Tibial nerve (tissue), 4 donors: ENCODE results near the gene PHLDA2. TPM values are rescaled to one million over a fixed set of nuclear protein-coding genes. Genes with fewer than 3 reads are reported as not detected.

Source experiments
- DNase-seq, 2 donors: peaks; one replicate each; pipeline ENCODE4 v3.0.0-alpha.2; 2019; ENCODE audit warnings: low spot score in 2 of 2
- H3K27ac ChIP-seq, 4 donors: fragments of 200-600 bp; sonication (generic) in 3 of 4; one replicate each; pipeline ENCODE4 v1.5.1; 2017 to 2019; ENCODE audit warnings: mild to moderate bottlenecking in 1 of 4
- H3K27me3 ChIP-seq, 2 donors: fragments of 200-600 bp; sonication (generic) in 1 of 2; one replicate each; pipeline versions ENCODE4 v1.5.1 to v1.6.0; 2017 to 2019
- H3K36me3 ChIP-seq, 3 donors: fragments of 200-600 bp; sonication (generic); one replicate each; pipeline ENCODE4 v1.5.1; 2018 to 2019
- H3K4me1 ChIP-seq, 4 donors: fragments of 200-600 bp; sonication (generic) in 3 of 4; one replicate each; pipeline ENCODE4 v1.5.1; 2017 to 2019
- H3K4me3 ChIP-seq, 4 donors: fragments of 200-600 bp; sonication (generic) in 3 of 4; one replicate each; pipeline ENCODE4 v1.5.1; 2017 to 2019; ENCODE audit warnings: mild to moderate bottlenecking in 1 of 4, moderate library complexity in 1 of 4
- H3K9me3 ChIP-seq, 4 donors: fragments of 200-600 bp; sonication (generic) in 3 of 4; one replicate each; pipeline ENCODE4 v1.5.1; 2017 to 2019
- EP300 ChIP-seq, 2 donors: sonication (generic); formaldehyde crosslinking; IDR thresholded peaks; one replicate each; pipeline ENCODE4 v1.6.1; 2017; ENCODE audit warnings: antibody characterized with exemption in 2 of 2, mild to moderate bottlenecking in 1 of 2
- POLR2A ChIP-seq, 2 donors: fragments of 450-650 bp; IDR thresholded peaks; one replicate each; pipeline ENCODE4 v1.6.1; 2017; ENCODE audit warnings: antibody characterized with exemption in 2 of 2, mild to moderate bottlenecking in 2 of 2, moderate library complexity in 2 of 2
- WGBS, 2 donors: methylation state at CpG; one replicate each; pipeline ENCODE4 v1.1.5; 2018; 5-methylcytosine and 5-hydroxymethylcytosine counted together
- total RNA-seq, 4 donors: library from RNA; depleted of rRNA; stranded (reverse); fragments of >200 nt; gene quantifications; one replicate each; pipeline ENCODE4 v1.1.0, GENCODE V29; 2016
- TF ChIP-seq, protein P1 (sequence below), 5 experiments: fragments of 200-600 bp in 3 of 5; fragments of 450-650 bp in 2 of 5; sonication (generic) in 3 of 5; IDR thresholded peaks; one replicate each; pipeline ENCODE4 v1.5.1; 2016 to 2019; ENCODE audit warnings: antibody characterized with exemption in 5 of 5, mild to moderate bottlenecking in 3 of 5, moderate library complexity in 2 of 5

Gene PHLDA2
- total RNA-seq, 4 donors from 2014 or later = 3.3 to 6.1 (median 5.1) TPM

DNA sequence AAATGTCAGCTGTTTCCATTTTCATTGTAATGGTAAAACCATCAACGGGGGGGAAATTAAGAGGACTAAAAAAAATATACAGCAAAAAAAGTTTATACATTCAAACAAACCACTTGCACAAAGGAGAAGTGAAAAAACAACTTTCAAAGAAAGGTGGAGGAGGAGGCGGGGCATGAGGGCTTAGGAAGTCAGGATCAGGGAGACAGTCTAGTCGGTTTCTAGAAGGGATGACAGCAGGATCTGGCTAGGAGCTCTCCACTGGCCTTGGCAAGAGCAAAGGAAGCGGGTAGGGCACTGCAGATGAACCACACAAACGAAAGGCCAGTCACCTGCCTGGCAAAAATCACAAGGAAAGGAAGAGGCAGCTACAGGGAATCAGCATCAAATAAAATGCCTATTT lies 31.9 kb upstream of the PHLDA2 start:
- TF ChIP-seq EP300 (IDR thresholded peaks at IDR 0.05) = no peak
- TF ChIP-seq, protein P1, sequence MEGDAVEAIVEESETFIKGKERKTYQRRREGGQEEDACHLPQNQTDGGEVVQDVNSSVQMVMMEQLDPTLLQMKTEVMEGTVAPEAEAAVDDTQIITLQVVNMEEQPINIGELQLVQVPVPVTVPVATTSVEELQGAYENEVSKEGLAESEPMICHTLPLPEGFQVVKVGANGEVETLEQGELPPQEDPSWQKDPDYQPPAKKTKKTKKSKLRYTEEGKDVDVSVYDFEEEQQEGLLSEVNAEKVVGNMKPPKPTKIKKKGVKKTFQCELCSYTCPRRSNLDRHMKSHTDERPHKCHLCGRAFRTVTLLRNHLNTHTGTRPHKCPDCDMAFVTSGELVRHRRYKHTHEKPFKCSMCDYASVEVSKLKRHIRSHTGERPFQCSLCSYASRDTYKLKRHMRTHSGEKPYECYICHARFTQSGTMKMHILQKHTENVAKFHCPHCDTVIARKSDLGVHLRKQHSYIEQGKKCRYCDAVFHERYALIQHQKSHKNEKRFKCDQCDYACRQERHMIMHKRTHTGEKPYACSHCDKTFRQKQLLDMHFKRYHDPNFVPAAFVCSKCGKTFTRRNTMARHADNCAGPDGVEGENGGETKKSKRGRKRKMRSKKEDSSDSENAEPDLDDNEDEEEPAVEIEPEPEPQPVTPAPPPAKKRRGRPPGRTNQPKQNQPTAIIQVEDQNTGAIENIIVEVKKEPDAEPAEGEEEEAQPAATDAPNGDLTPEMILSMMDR (IDR thresholded peaks at IDR 0.05) = no peak
- no peak for TF ChIP-seq POLR2A (IDR thresholded peaks at IDR 0.05)
- no peak for DNase-seq
- WGBS, 2 donors = 70 to 82% methylated on average over 5 of the region's 5 CpGs
- Histone ChIP-seq H3K9me3 (no peaks in the 10 kb centered on the region), H3K4me3 (no peak overlapping the region), H3K27ac (no peak overlapping the region), H3K36me3 (peaks cover 6 to 99% (median 18%) of the 10 kb centered on the region in 3 donors), H3K4me1 (no peaks in the 10 kb centered on the region), H3K27me3 (no peaks in the 10 kb centered on the region)

DNA sequence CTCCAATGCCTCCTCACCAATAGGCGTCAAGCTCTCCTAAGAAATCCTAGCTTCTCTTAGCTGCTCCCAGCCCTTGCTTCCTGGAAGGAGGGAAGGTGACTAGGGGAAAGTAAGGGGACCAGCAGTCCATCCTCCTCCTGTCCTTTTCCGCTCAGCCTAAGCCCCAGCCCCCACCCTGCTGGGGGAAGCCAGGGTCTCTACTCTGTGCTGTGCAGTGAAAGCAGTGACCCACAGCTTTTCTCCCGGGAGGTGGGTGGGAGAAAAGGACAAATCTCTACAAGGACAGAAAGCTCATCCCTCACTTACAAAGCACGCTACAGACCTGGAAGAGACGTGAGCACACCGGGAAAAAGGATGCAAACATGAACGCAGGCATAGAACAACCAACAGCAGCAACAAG lies 30.9 kb upstream of the PHLDA2 start:
- WGBS, 2 donors = 93 to 98% methylated on average over 7 of the region's 7 CpGs

DNA sequence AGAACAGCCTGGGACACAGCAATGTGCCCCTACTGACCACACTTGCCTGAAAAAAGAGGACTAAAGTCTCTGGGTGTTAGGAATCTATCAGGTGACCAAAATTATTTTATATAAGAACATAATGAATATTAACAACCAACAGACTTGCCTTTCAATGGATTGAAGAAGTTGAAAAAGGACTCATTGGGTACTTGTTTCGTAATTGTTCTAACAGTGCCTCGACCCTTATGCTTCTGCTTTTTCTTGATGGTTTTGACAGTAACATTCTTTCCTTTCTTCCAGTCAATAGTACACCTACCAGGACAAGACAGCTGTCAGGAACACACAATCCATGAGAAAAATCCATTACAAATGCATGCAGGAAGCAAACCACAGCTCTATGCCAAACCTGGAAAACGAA lies 29.0 kb upstream of the PHLDA2 start:
- Histone ChIP-seq H3K9me3 (no peaks in the 10 kb centered on the region), H3K27ac (no peak overlapping the region), H3K4me1 (no peaks in the 10 kb centered on the region), H3K27me3 (no peaks in the 10 kb centered on the region), H3K36me3 (peaks cover 6 to 99% (median 24%) of the 10 kb centered on the region in 3 donors), H3K4me3 (no peak overlapping the region)
- TF ChIP-seq, protein P1 (IDR thresholded peaks at IDR 0.05) = no peak
- TF ChIP-seq POLR2A (IDR thresholded peaks at IDR 0.05) (no peak), EP300 (IDR thresholded peaks at IDR 0.05) (no peak)
- 73 to 77% methylated on average over 3 of the region's 3 CpGs for WGBS, 2 donors
- no peak for DNase-seq

More for the DNA sequence above, 30.9 kb upstream of the PHLDA2 start:
- H3K27ac ChIP-seq = no peak overlapping the region
- no peak for DNase-seq
- H3K9me3 ChIP-seq = no peaks in the 10 kb centered on the region
- H3K4me3 ChIP-seq = no peak overlapping the region
- no peak for TF ChIP-seq EP300 (IDR thresholded peaks at IDR 0.05)
- TF ChIP-seq, protein P1 (IDR thresholded peaks at IDR 0.05) = no peak
- no peak for TF ChIP-seq POLR2A (IDR thresholded peaks at IDR 0.05)
- H3K4me1 ChIP-seq = no peaks in the 10 kb centered on the region
- H3K36me3 ChIP-seq = peaks cover 6 to 99% (median 14%) of the 10 kb centered on the region in 3 donors
- H3K27me3 ChIP-seq = no peaks in the 10 kb centered on the region

DNA sequence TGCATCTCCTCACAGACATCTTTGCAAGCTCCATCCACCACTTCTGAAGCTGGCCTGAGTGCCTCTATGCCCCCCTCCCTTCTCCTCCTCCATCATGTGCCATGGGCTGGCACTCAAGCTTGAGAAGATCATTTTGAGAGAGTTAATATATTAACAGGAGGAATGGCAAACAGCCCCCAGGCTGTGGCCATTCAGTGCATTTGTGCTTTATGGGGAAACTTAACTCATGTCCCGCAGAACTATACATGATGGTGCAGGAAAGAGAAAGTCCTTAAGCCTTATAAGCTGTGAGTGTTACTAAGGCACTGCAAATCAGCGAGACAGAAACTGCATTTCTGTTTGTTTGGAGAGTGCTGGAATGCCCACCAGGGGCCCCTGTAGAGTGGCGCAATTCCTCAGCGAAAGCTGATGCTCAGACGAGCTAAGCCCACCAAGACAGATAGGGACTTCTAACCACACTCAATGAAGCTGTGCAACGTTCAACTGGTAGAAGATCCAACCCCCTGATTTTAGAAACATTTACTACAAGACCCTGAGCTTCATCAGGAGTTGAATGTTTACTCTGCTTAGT lies 26.8 kb upstream of the PHLDA2 start:
- H3K27me3 ChIP-seq = no peaks in the 10 kb centered on the region
- H3K36me3 ChIP-seq = peaks cover 6 to 100% (median 28%) of the 10 kb centered on the region in 3 donors
- no peaks in the 10 kb centered on the region for H3K9me3 ChIP-seq
- H3K4me1 ChIP-seq = no peaks in the 10 kb centered on the region
- no peak overlapping the region for H3K4me3 ChIP-seq
- no peak for TF ChIP-seq POLR2A (IDR thresholded peaks at IDR 0.05)
- TF ChIP-seq, protein P1 (IDR thresholded peaks at IDR 0.05) = no peak
- no peak for TF ChIP-seq EP300 (IDR thresholded peaks at IDR 0.05)
- WGBS, 2 donors = 71 to 85% methylated on average over 6 of the region's 6 CpGs
- no peak for DNase-seq
- no peak overlapping the region for H3K27ac ChIP-seq

DNA sequence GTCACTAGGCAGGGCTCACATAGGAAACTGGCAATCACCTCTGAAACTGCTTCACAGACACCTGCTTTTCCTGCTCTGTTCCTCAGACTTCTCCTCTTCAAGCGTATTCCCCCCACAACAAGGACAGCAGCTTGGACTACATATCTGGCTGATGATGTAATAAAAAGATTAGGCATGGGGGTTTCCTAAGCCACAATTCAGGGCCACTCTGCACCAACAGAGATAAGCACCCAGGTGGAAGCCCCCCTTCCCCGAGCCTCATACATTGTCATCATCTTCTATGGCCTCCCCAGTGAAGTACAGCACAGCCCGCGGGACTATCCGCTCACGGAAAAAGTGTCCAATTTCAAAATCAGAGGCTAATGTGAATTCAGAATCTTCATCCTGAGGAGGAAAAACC lies 25.0 kb upstream of the PHLDA2 start:
- H3K4me3 ChIP-seq = no peak overlapping the region
- H3K4me1 ChIP-seq = no peaks in the 10 kb centered on the region
- no peak for DNase-seq
- H3K36me3 ChIP-seq = peaks cover 6 to 100% (median 24%) of the 10 kb centered on the region in 3 donors
- TF ChIP-seq POLR2A (IDR thresholded peaks at IDR 0.05) (no peak), EP300 (IDR thresholded peaks at IDR 0.05) (no peak)
- TF ChIP-seq, protein P1 (IDR thresholded peaks at IDR 0.05) = no peak
- WGBS, 2 donors = 88 to 92% methylated on average over 6 of the region's 6 CpGs
- no peaks in the 10 kb centered on the region for H3K9me3 ChIP-seq
- no peak overlapping the region for H3K27ac ChIP-seq
- H3K27me3 ChIP-seq = no peaks in the 10 kb centered on the region
